Stomach (tissue), 9 donors: ENCODE data around the gene MAJIN. TPM values are rescaled to one million over a fixed set of nuclear protein-coding genes. Genes with fewer than 3 reads are reported as not detected.

Experiments used
- DNase-seq, 2 donors: peaks; one replicate each; pipeline versions ENCODE4 v3.0.0 to v3.0.0-alpha.2; 2013 to 2019
- H3K27ac ChIP-seq, 5 donors: fragments of 200-600 bp in 4 of 5; sonication (generic) in 4 of 5; one replicate each; pipeline ENCODE4 v1.5.1; 2013 to 2019; ENCODE audit warnings: mild to moderate bottlenecking in 1 of 5, moderate library complexity in 1 of 5
- H3K27me3 ChIP-seq, 3 donors: fragments of 200-600 bp; sonication (generic); one replicate each; pipeline ENCODE4 v1.5.1; 2017 to 2019; ENCODE audit warnings: mixed run types in 1 of 3
- H3K36me3 ChIP-seq, 4 donors: fragments of 200-600 bp; sonication (generic); 1 replicate in 3 of 4; 2 replicates in 1 of 4; pipeline ENCODE4 v1.5.1; 2016 to 2019
- H3K4me1 ChIP-seq, 4 donors: fragments of 200-600 bp; sonication (generic); one replicate each; pipeline ENCODE4 v1.5.1; 2016 to 2019
- H3K4me3 ChIP-seq, 4 donors: fragments of 200-600 bp; sonication (generic) in 3 of 4; one replicate each; pipeline ENCODE4 v1.5.1; 2016 to 2019; ENCODE audit warnings: mild to moderate bottlenecking in 1 of 4
- H3K9me3 ChIP-seq, 4 donors: fragments of 200-600 bp; sonication (generic); one replicate each; pipeline ENCODE4 v1.5.1; 2016 to 2019
- EP300 ChIP-seq: sonication (generic); formaldehyde crosslinking; IDR thresholded peaks from one replicate; pipeline ENCODE4 v1.6.1; 2017; ENCODE audit warnings: antibody characterized with exemption
- POLR2A ChIP-seq, 4 donors: fragments of 450-650 bp; IDR thresholded peaks; one replicate each; pipeline ENCODE4 v1.6.1; 2016; ENCODE audit warnings: antibody characterized with exemption in 4 of 4, control low read depth in 2 of 4, mild to moderate bottlenecking in 1 of 4, moderate library complexity in 1 of 4
- POLR2AphosphoS5 ChIP-seq, 3 donors: sonication (generic); formaldehyde crosslinking; IDR thresholded peaks; one replicate each; pipeline ENCODE4 v1.6.1; 2016; ENCODE audit warnings: antibody characterized with exemption in 3 of 3
- WGBS, 5 donors: extraction: QIAGEN DNeasy Blood & Tissue Kit in 3 of 5; methylation state at CpG; one replicate each; pipeline versions ENCODE4 v1.1.5 to v1.1.7; 2013 to 2018; 5-methylcytosine and 5-hydroxymethylcytosine counted together
- intact Hi-C: fragments of 100-400 bp; cut with DNase I; formaldehyde crosslinking; loops from one replicate; pipeline ENCODE4 v1.15.1; 2023; ENCODE audit warnings: low total_unique reads
- polyA plus RNA-seq, 3 donors: library from polyadenylated mRNA; stranded (reverse); fragments of 200-250 nt; gene quantifications; one replicate each; pipeline ENCODE4 v1.2.3, GENCODE V29; 2013
- total RNA-seq, 5 donors: library from RNA; depleted of rRNA; stranded (reverse); fragments of >200 nt; gene quantifications; one replicate each; pipeline versions ENCODE4 v1.1.0 to v1.2.3, GENCODE V29; 2014 to 2016
- TF ChIP-seq, protein P1 (sequence below), 7 experiments: fragments of 450-650 bp in 4 of 7; fragments of 200-600 bp in 3 of 7; sonication (generic) in 3 of 7; IDR thresholded peaks; one replicate each; pipeline ENCODE4 v1.5.1; 2016 to 2019; ENCODE audit warnings: antibody characterized with exemption in 7 of 7, control low read depth in 2 of 7, mild to moderate bottlenecking in 1 of 7
- donor health status: healthy with polysubstance abuse.
- donor health status: Bipolar disorder and iron deficiency.
- donor health status: healthy.

The MAJIN gene
- total and polyA plus RNA-seq, 8 donors: 0.20 TPM; not detected in 7

DNA sequence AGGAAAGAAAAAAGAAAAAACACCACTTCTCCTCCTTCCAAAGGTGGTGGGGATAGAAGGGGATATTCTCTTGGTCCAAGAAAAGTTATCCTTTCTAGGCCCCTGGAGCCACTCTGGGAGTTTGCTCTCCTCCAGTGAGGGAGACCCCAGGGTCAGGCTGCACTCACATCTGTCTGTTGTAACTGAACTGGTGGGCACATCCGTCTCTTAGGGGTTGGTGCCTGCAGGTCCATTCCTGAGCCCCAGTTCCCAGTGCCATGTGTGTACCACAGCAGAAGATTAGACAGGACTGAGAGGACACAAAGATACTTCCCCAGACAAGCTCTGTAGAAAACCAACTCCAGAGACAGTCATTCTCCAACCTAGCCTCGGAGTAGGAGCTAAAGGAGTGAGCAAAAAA, 51.8 kb downstream of the MAJIN start:
- 79 to 93% (median 85%) methylated on average over 2 of the region's 2 CpGs for WGBS, 5 donors
- intact Hi-C loops: no loop called here

DNA sequence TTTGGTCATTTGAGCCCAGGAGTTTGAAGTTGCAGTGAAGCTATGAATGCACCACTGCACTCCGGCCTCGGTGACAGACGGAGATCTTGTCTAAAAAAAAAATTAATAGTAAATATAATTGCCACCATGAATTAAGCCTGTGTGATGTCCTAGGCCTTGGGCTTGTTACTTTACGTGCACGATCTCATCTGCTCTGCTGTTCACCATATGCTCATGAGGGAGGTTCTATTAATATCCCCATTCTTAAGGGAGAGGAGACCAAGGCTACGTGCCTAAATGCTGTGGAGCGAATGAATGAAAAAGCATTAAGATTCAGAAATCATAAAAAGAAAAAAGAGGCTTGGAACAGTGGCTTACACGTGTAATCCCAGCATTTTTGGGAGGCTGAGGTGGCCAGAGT, 52.3 kb downstream of the MAJIN start:
- intact Hi-C loops: loop anchor here (10.0 kb wide), 1 partner anchor 75 kb away; the partner anchor contains the start of gene BATF2
- Histone ChIP-seq H3K9me3 (no peaks in the 10 kb centered on the region), H3K36me3 (peaks cover 0 to 3% (median under 1%) of the 10 kb centered on the region in 4 donors), H3K27ac (no peak overlapping the region), H3K27me3 (no peaks in the 10 kb centered on the region), H3K4me3 (no peak overlapping the region), H3K4me1 (peaks cover 25 to 48% (median 46%) of the 10 kb centered on the region in 4 donors)
- TF ChIP-seq POLR2AphosphoS5 (IDR thresholded peaks at IDR 0.05): no peak
- TF ChIP-seq EP300: no peak
- no peak for TF ChIP-seq POLR2A (IDR thresholded peaks at IDR 0.05)
- TF ChIP-seq, protein P1, sequence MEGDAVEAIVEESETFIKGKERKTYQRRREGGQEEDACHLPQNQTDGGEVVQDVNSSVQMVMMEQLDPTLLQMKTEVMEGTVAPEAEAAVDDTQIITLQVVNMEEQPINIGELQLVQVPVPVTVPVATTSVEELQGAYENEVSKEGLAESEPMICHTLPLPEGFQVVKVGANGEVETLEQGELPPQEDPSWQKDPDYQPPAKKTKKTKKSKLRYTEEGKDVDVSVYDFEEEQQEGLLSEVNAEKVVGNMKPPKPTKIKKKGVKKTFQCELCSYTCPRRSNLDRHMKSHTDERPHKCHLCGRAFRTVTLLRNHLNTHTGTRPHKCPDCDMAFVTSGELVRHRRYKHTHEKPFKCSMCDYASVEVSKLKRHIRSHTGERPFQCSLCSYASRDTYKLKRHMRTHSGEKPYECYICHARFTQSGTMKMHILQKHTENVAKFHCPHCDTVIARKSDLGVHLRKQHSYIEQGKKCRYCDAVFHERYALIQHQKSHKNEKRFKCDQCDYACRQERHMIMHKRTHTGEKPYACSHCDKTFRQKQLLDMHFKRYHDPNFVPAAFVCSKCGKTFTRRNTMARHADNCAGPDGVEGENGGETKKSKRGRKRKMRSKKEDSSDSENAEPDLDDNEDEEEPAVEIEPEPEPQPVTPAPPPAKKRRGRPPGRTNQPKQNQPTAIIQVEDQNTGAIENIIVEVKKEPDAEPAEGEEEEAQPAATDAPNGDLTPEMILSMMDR (IDR thresholded peaks at IDR 0.05): no peak
- WGBS, 5 donors: 88 to 91% (median 89%) methylated on average over 8 of the region's 8 CpGs
- DNase-seq: no peak

More for the DNA sequence above, 51.8 kb downstream of the MAJIN start:
- Histone ChIP-seq H3K4me3 (no peak overlapping the region), H3K27me3 (no peaks in the 10 kb centered on the region), H3K27ac (no peak overlapping the region), H3K36me3 (no peaks in the 10 kb centered on the region), H3K9me3 (no peaks in the 10 kb centered on the region), H3K4me1 (peaks cover 24 to 48% (median 45%) of the 10 kb centered on the region in 4 donors)
- no peak for TF ChIP-seq POLR2AphosphoS5 (IDR thresholded peaks at IDR 0.05)
- TF ChIP-seq POLR2A (IDR thresholded peaks at IDR 0.05): no peak
- no peak for TF ChIP-seq EP300
- TF ChIP-seq, protein P1 (IDR thresholded peaks at IDR 0.05): no peak
- DNase-seq: no peak

DNA sequence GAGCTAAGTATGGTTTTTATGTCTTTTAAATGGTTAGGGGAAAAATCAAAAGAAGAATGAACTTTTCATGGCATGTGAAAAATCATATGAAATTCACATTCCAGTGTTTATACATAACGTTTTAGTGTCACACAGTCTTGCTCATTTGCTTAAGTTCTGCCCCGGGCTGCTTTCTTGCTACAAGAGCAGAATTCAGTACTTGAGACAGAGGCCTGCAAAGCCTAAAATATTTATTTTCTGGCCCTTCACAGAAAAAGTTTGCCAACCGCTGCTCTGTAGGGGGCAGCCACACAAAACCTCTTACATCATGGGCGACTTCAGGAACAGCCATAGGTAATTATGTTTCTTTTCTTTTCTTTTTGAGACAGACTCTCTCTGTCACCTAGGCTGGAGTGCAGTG, 53.9 kb downstream of the MAJIN start:
- TF ChIP-seq, protein P1 (IDR thresholded peaks at IDR 0.05): no peak
- TF ChIP-seq EP300 (no peak), POLR2AphosphoS5 (IDR thresholded peaks at IDR 0.05) (no peak), POLR2A (IDR thresholded peaks at IDR 0.05) (no peak)
- intact Hi-C loops: loop anchor here (10.0 kb wide), 1 partner anchor 77 kb away; the partner anchor contains the start of gene BATF2
- WGBS, 5 donors: 11 to 17% (median 15%) methylated on average over 4 of the region's 4 CpGs
- H3K4me1 ChIP-seq: peaks cover 25 to 37% (median 36%) of the 10 kb centered on the region in 4 donors
- H3K9me3 ChIP-seq: no peaks in the 10 kb centered on the region
- H3K36me3 ChIP-seq: peaks cover 12 to 19% (median 17%) of the 10 kb centered on the region in 4 donors
- H3K4me3 ChIP-seq: peak overlapping the region; percentile 48 to 93 (median 61)
- no peaks in the 10 kb centered on the region for H3K27me3 ChIP-seq
- peak overlapping the region in 4 of 5 donors; percentile 76 to 84 (median 82) for H3K27ac ChIP-seq
- DNase-seq: peak in 1 of 2 donors; percentile 56

DNA sequence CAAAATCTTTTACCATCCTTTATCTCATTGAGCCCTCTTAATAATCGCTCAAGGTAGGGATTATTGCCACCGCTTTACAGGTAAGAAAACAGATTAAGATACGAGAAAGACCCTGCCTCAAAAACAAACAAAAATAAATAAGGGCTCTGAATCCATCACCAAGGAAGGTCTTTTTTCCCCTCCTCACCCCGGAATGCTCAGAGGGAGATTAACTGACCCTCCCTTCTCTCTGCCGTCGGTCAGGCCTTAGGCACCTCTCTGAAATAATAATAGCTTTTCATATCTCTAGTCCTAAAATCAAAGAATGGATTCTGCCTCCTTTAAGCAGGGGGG, 54.3 kb downstream of the MAJIN start:
- Histone ChIP-seq H3K4me3 (peak overlapping the region; percentile 48 to 93 (median 61)), H3K27me3 (no peaks in the 10 kb centered on the region), H3K4me1 (peaks cover 25 to 37% (median 36%) of the 10 kb centered on the region in 4 donors), H3K27ac (peak overlapping the region; percentile 43 to 84 (median 81)), H3K36me3 (peaks cover 16 to 22% (median 21%) of the 10 kb centered on the region in 4 donors), H3K9me3 (no peaks in the 10 kb centered on the region)
- intact Hi-C loops: loop anchor here (10.0 kb wide), 1 partner anchor 77 kb away; the partner anchor contains the start of gene BATF2
- DNase-seq: no peak
- TF ChIP-seq, protein P1 (IDR thresholded peaks at IDR 0.05): no peak
- no peak for TF ChIP-seq POLR2A (IDR thresholded peaks at IDR 0.05)
- TF ChIP-seq EP300: no peak
- TF ChIP-seq POLR2AphosphoS5 (IDR thresholded peaks at IDR 0.05): no peak
- WGBS, 5 donors: 3 to 9% (median 4%) methylated on average over 6 of the region's 6 CpGs
